NB4 (cell line): Measurements from ENCODE around the gene NT5C1A.

ENCODE experiments used
- CTCF ChIP-seq: IDR thresholded peaks from one replicate; pipeline ENCODE4 v1.5.1; 2012; ENCODE audit warnings: low read depth, low read length
- MAX ChIP-seq: IDR thresholded peaks from 2 replicates; pipeline ENCODE4 v1.6.1; 2011; ENCODE audit warnings: low read depth, low read length
- MYC ChIP-seq: IDR thresholded peaks from 2 replicates; pipeline ENCODE4 v1.6.1; 2011; ENCODE audit warnings: low read depth, low read length
- POLR2A ChIP-seq: IDR thresholded peaks from 2 replicates; pipeline ENCODE4 v1.6.1; 2011; ENCODE audit warnings: mild to moderate bottlenecking; ENCODE audit not compliant: insufficient read length; ENCODE audit errors: extremely low read depth

GRCh38 chr1:39688706-39689105 is 16.8 kb upstream of the NT5C1A start:
- no peak for TF ChIP-seq CTCF
- TF ChIP-seq MYC = no peak
- no peak for TF ChIP-seq POLR2A
- no peak for TF ChIP-seq MAX
